ENCODE results near the gene AHNAK.

AHNAK gene

DNA sequence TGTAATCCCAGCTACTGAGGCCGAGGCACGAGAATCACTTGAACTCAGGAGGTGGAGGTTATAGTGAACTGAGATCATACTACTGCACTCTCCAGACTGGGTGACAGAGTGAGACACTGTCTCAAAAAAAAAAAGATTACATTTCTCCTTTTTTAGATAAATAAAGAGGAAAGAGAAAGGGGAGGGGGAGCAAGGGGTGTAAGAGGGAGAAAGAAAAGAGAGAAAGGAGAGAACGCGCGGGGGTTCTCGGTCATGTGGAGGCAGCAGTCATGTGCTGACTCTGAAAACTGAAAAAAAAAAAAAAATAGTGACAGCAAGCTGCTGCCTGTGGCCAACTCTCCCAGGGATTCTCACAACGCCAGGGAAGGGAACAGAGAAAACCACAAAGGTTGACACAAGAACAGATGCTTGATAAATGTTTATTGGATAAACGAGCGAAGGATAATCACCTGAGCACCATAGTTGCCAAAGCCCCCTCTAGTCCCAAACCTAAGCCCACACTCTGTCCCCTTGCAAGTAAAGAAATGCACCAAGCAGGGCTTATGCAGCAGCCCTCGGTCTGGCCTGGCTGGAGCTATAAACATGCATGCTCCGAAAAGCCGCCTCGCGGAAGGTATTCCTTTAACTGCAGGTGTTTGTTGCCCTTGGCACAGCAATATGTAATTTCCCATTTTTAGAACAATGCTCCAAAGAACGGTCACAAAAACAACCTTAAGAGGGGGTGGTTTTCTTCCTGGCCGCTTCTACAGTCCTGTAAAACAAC is 113.3 kb downstream of the AHNAK start:
- Histone ChIP-seq H3K27me3 (ENCODE audit: insufficient read depth, poor library complexity, severe bottlenecking) (no peaks in the 10 kb centered on the region), H3K4me3 (replicated peaks; ENCODE audit: insufficient read depth, low read length) (no peak overlapping the region), H3K27ac (replicated peaks) (no peak overlapping the region)
- DNase-seq (ENCODE audit: low read depth in 1 of 2, low spot score in 1 of 2): no peak
- TF ChIP-seq, protein P1, sequence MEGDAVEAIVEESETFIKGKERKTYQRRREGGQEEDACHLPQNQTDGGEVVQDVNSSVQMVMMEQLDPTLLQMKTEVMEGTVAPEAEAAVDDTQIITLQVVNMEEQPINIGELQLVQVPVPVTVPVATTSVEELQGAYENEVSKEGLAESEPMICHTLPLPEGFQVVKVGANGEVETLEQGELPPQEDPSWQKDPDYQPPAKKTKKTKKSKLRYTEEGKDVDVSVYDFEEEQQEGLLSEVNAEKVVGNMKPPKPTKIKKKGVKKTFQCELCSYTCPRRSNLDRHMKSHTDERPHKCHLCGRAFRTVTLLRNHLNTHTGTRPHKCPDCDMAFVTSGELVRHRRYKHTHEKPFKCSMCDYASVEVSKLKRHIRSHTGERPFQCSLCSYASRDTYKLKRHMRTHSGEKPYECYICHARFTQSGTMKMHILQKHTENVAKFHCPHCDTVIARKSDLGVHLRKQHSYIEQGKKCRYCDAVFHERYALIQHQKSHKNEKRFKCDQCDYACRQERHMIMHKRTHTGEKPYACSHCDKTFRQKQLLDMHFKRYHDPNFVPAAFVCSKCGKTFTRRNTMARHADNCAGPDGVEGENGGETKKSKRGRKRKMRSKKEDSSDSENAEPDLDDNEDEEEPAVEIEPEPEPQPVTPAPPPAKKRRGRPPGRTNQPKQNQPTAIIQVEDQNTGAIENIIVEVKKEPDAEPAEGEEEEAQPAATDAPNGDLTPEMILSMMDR (IDR thresholded peaks at IDR 0.05; ENCODE audit: insufficient read depth, low read length): no peak
- TF ChIP-seq, protein P2, sequence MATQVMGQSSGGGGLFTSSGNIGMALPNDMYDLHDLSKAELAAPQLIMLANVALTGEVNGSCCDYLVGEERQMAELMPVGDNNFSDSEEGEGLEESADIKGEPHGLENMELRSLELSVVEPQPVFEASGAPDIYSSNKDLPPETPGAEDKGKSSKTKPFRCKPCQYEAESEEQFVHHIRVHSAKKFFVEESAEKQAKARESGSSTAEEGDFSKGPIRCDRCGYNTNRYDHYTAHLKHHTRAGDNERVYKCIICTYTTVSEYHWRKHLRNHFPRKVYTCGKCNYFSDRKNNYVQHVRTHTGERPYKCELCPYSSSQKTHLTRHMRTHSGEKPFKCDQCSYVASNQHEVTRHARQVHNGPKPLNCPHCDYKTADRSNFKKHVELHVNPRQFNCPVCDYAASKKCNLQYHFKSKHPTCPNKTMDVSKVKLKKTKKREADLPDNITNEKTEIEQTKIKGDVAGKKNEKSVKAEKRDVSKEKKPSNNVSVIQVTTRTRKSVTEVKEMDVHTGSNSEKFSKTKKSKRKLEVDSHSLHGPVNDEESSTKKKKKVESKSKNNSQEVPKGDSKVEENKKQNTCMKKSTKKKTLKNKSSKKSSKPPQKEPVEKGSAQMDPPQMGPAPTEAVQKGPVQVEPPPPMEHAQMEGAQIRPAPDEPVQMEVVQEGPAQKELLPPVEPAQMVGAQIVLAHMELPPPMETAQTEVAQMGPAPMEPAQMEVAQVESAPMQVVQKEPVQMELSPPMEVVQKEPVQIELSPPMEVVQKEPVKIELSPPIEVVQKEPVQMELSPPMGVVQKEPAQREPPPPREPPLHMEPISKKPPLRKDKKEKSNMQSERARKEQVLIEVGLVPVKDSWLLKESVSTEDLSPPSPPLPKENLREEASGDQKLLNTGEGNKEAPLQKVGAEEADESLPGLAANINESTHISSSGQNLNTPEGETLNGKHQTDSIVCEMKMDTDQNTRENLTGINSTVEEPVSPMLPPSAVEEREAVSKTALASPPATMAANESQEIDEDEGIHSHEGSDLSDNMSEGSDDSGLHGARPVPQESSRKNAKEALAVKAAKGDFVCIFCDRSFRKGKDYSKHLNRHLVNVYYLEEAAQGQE (IDR thresholded peaks at IDR 0.05; ENCODE audit: insufficient replicate concordance, low read depth): no peak
- TF ChIP-seq POLR2AphosphoS5 (IDR thresholded peaks at IDR 0.05; ENCODE audit: low read depth) (no peak), GABPA (IDR thresholded peaks at IDR 0.05; ENCODE audit: low read depth) (no peak), SPI1 (IDR thresholded peaks at IDR 0.05; ENCODE audit: borderline replicate concordance, low read depth) (no peak)

DNA sequence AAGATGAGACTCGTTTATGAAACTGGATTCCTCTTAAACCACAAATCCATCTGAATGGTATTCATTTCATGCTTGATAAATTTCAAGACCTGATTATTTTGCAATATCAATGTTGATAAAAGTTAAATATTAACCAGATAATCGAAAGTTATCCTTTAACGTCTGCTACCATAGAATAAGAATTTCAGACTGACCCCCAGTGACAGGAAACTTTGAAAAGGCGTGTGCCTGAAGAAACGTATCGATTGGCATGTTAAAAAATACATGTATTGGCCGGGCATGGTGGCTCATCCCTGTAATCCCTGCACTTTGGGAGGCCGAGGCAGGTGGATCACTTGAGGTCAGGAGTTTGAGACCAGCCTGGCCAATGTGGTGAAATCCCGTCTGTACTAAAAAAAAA is 113.9 kb downstream of the AHNAK start:
- TF ChIP-seq, protein P2 (IDR thresholded peaks at IDR 0.05; ENCODE audit: insufficient replicate concordance, low read depth): no peak
- no peak for DNase-seq (ENCODE audit: low read depth in 1 of 2, low spot score in 1 of 2)
- H3K27me3 ChIP-seq (ENCODE audit: insufficient read depth, poor library complexity, severe bottlenecking): no peaks in the 10 kb centered on the region
- H3K27ac ChIP-seq (replicated peaks): no peak overlapping the region
- no peak overlapping the region for H3K4me3 ChIP-seq (replicated peaks; ENCODE audit: insufficient read depth, low read length)

DNA sequence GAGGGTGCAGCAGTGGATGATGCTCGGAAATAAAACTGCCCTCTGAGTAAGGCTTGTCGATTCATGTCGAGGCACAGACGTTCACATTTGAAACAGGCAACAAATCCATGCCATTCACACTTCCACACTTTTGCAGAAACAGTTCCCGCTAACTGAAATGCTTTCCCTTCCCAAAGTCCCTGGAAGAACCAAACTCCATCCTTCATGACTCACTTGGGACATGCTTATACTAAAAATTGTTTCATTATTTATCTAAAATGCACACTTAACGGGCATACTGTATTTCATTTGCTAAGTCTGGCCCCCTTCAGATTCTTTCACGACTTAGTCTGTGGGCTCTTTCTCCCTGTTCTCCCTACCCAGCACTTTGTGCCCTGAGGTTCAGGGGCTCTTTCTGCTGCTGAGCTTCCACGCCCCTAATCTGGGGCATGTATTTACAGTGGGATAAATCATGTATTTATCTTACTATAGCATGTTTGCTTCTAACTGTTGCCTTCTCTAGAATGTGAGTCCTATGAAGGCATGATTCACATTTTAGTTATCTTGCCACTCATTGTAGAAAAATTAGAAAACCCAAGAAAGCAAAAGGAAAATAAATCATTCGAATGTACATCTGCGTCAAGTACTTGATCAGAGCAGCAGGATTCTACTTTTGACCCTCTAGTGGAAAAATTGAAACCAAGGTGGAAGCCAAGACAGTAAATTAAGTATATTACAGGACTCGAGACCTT is 115.3 kb downstream of the AHNAK start:
- no peak for DNase-seq (ENCODE audit: low read depth in 1 of 2, low spot score in 1 of 2)
- H3K4me3 ChIP-seq (replicated peaks; ENCODE audit: insufficient read depth, low read length): no peak overlapping the region
- H3K27me3 ChIP-seq (ENCODE audit: insufficient read depth, poor library complexity, severe bottlenecking): no peaks in the 10 kb centered on the region
- TF ChIP-seq SPI1 (IDR thresholded peaks at IDR 0.05; ENCODE audit: borderline replicate concordance, low read depth): no peak
- TF ChIP-seq, protein P1 (IDR thresholded peaks at IDR 0.05; ENCODE audit: insufficient read depth, low read length): no peak
- no peak for TF ChIP-seq GABPA (IDR thresholded peaks at IDR 0.05; ENCODE audit: low read depth)
- TF ChIP-seq POLR2AphosphoS5 (IDR thresholded peaks at IDR 0.05; ENCODE audit: low read depth): no peak
- TF ChIP-seq, protein P2 (IDR thresholded peaks at IDR 0.05; ENCODE audit: insufficient replicate concordance, low read depth): no peak
- H3K27ac ChIP-seq (replicated peaks): no peak overlapping the region
